Left ventricle myocardium inferior (tissue), 1 donor: ENCODE results near the gene ZFP36L2. TPM values are rescaled to one million over a fixed set of nuclear protein-coding genes. Genes with fewer than 3 reads are reported as not detected.

Source experiments
- DNase-seq: peaks from one replicate; pipeline ENCODE4 v3.0.0-alpha.2; 2020
- H3K27ac ChIP-seq: fragments of 200-600 bp; replicated peaks from 2 replicates; pipeline ENCODE4 v1.8.0; 2021
- H3K27me3 ChIP-seq: fragments of 200-600 bp; 2 replicates; pipeline ENCODE4 v1.8.0; 2021; ENCODE audit warnings: low read depth
- H3K36me3 ChIP-seq: fragments of 200-600 bp; 2 replicates; pipeline ENCODE4 v1.8.0; 2021
- H3K4me1 ChIP-seq: fragments of 200-600 bp; 2 replicates; pipeline ENCODE4 v1.8.0; 2021
- H3K4me3 ChIP-seq: fragments of 200-600 bp; 2 replicates; pipeline ENCODE4 v1.8.0; 2021; ENCODE audit warnings: mild to moderate bottlenecking, moderate library complexity
- H3K9me3 ChIP-seq: fragments of 200-600 bp; replicated peaks from 2 replicates; pipeline ENCODE4 v1.8.0; 2021
- intact Hi-C: fragments of 100-400 bp; cut with micrococcal nuclease; formaldehyde crosslinking; loops from one replicate; pipeline ENCODE4 v1.11.0; 2022
- total RNA-seq: library from RNA; stranded (reverse); fragmentation: NEBNext Ultra II Directional; extraction: Animal tissue kit (Norgen Biotek cat#: 25700); gene quantifications from one replicate; pipeline ENCODE4 v1.2.1, GENCODE V29; 2021
- TF ChIP-seq, protein P1 (sequence below): fragments of 200-600 bp; IDR thresholded peaks from 2 replicates; pipeline ENCODE4 v1.8.0; 2021; ENCODE audit warnings: antibody characterized with exemption, mild to moderate bottlenecking, borderline replicate concordance
- donor health status: DM: no; HTN: yes; CAD: no; lungs with severe emphysema.

ZFP36L2 gene
- total RNA-seq, 1 donor from 2014 or later: 48.5 TPM

DNA sequence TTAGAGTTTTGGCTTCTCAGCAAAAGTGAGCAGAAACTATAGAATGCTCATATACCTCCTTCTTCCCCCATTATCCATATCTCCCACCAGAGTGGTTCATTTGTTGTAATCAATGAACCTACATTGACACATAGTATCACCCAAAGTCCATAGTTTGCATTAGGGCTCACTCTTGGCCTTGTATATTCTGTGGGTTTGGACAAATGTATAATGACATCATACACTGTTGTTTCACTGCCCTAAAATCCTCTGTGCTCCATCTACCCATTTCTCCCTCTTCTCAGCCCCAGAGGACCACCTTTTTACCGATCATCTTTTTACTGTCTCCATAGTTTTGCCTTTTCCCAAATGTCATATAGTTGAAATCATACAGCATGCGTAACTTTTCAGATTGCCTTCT, 24.1 kb downstream of the ZFP36L2 start:
- Histone ChIP-seq H3K36me3 (no peaks in the 10 kb centered on the region), H3K4me3 (no peak overlapping the region), H3K27ac (no peak overlapping the region), H3K9me3 (no peaks in the 10 kb centered on the region), H3K27me3 (no peaks in the 10 kb centered on the region), H3K4me1 (no peaks in the 10 kb centered on the region)
- intact Hi-C loops: no loop called here
- TF ChIP-seq, protein P1, sequence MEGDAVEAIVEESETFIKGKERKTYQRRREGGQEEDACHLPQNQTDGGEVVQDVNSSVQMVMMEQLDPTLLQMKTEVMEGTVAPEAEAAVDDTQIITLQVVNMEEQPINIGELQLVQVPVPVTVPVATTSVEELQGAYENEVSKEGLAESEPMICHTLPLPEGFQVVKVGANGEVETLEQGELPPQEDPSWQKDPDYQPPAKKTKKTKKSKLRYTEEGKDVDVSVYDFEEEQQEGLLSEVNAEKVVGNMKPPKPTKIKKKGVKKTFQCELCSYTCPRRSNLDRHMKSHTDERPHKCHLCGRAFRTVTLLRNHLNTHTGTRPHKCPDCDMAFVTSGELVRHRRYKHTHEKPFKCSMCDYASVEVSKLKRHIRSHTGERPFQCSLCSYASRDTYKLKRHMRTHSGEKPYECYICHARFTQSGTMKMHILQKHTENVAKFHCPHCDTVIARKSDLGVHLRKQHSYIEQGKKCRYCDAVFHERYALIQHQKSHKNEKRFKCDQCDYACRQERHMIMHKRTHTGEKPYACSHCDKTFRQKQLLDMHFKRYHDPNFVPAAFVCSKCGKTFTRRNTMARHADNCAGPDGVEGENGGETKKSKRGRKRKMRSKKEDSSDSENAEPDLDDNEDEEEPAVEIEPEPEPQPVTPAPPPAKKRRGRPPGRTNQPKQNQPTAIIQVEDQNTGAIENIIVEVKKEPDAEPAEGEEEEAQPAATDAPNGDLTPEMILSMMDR: no peak
- no peak for DNase-seq

DNA sequence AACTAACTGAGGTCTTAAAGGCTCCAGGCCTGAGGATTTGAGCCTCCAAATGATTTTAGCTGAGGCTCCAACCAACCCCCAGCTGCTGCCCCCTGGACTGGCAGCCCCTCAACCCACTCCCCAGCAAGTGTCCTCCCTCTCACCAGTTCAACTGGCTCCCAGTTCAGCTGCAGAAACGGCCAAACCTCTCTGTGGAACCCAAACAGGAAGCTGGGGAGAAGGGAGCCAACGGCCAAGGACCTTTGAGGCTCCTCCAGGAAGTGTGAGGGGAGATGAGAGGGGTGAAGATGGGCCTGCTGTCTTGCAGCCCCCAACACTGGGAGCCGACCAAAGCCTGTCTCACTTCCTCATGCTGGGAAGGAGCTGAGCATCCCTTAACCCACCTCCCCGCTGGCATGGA, 24.9 kb downstream of the ZFP36L2 start:
- H3K27ac ChIP-seq: no peak overlapping the region
- H3K36me3 ChIP-seq: no peaks in the 10 kb centered on the region
- TF ChIP-seq, protein P1: no peak
- no peaks in the 10 kb centered on the region for H3K27me3 ChIP-seq
- H3K9me3 ChIP-seq: no peaks in the 10 kb centered on the region
- intact Hi-C loops: no loop called here
- H3K4me3 ChIP-seq: no peak overlapping the region
- no peak for DNase-seq
- H3K4me1 ChIP-seq: no peaks in the 10 kb centered on the region

DNA sequence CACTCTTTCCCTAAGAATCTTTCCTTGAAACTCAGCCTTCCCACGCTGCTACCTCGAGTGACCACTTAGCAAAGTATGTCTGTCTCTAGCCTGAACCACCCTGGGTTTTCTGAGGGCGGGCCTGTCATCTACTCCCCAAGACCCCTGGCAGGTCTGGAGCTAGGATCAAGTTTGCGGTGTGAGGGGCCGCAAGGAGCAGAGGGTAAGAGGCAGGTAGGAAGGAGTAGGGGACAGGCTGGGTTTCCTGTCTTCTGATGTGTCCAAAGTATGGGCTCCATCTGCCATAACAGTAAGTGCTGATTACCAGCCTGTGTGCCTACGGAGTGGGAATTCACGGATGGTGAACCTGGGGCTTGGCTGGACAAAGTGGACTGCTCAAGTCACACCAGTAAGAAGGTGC, 25.4 kb downstream of the ZFP36L2 start:
- Histone ChIP-seq H3K4me3 (no peak overlapping the region), H3K9me3 (no peaks in the 10 kb centered on the region), H3K27ac (no peak overlapping the region), H3K4me1 (no peaks in the 10 kb centered on the region), H3K36me3 (no peaks in the 10 kb centered on the region), H3K27me3 (no peaks in the 10 kb centered on the region)
- DNase-seq: no peak
- TF ChIP-seq, protein P1: no peak
- intact Hi-C loops: no loop called here

DNA sequence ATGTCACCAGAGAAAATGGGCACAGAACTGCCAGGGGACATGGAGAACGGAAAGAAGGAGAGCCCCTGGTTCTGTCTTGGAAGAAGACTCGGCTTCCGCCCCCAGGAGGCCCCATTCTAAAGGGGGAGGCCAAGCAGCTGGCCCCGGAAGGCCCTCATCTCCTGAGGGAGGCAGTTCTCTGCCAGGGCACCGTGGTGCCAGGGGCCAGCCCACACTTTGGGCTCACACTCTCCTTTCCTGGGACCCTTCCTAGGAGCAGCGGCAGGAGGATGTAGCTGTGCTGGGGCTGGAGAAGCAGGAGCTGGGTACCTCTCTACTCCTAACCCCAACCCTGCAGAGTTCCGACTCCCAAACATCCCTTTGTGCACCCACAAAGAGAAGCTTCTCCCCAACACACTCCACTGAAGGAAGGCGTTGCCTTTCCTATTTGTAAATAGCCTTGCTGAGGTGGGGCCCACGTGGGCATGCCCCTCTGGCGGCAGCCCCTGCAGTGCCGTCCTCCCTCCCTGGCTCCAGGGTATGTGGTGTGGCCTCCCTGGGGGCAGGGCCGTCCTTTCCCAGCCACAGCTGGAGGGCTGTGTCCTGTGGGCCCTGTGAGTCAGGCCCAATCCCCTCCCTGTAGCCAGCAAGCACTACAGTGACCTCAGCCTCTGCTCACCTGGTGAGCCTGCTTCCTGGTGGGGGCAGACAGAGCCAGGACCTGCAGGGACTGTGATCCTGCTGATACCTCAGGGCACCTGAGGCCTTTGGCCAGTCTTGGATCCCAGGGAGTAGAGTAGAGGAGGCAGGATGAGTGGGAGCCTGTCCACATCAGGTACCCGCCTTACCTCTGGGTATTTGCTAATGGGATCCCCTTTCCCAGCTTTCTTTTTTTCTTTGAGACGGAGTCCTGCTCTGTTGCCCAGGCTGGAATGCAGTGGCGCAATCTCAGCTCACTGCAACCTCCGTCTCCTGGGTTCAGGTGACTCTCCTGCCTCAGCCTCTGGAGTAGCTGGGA, 26.6 kb downstream of the ZFP36L2 start:
- no peak overlapping the region for H3K27ac ChIP-seq
- no peak for DNase-seq
- intact Hi-C loops: no loop called here
- no peaks in the 10 kb centered on the region for H3K9me3 ChIP-seq
- no peaks in the 10 kb centered on the region for H3K36me3 ChIP-seq
- no peaks in the 10 kb centered on the region for H3K4me1 ChIP-seq
- TF ChIP-seq, protein P1: no peak
- no peaks in the 10 kb centered on the region for H3K27me3 ChIP-seq
- no peak overlapping the region for H3K4me3 ChIP-seq

DNA sequence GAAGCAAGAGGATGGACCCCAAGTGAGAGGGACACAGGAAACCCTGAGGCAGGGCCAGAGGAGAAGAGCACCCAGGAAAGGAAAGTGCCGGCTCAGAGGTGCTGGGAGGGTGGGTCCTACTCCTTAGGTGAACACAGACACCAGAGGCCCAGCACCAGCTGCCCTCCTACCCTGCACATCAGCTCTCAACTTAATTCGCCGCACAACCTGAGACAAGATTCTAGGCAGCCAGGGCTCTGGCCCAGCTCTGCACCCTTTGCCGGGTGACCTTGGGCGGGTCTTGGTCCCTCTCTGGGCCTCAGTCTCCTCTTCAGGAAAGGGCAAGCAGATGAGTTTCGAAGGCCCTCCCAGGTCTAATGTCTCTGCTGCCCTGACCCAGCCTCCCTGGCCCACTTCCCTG, 28.1 kb downstream of the ZFP36L2 start:
- Histone ChIP-seq H3K27me3 (no peaks in the 10 kb centered on the region), H3K4me3 (no peak overlapping the region), H3K9me3 (no peaks in the 10 kb centered on the region), H3K36me3 (no peaks in the 10 kb centered on the region), H3K4me1 (no peaks in the 10 kb centered on the region), H3K27ac (no peak overlapping the region)
- TF ChIP-seq, protein P1: no peak
- intact Hi-C loops: no loop called here
- DNase-seq: no peak
